NK-92 (cell line): ENCODE results near the gene NBPF11.
"Not testable (repeated sequence)": the region's sequence is repeated elsewhere in the genome, so short reads cannot be mapped to it uniquely, and the experiment has no call there.

Source experiments
- DNase-seq: peaks from one replicate; lab custom pipeline; 2025; ENCODE audit not compliant: unreplicated experiment; lab: John Stamatoyannopoulos, UW

Gene NBPF11

DNA sequence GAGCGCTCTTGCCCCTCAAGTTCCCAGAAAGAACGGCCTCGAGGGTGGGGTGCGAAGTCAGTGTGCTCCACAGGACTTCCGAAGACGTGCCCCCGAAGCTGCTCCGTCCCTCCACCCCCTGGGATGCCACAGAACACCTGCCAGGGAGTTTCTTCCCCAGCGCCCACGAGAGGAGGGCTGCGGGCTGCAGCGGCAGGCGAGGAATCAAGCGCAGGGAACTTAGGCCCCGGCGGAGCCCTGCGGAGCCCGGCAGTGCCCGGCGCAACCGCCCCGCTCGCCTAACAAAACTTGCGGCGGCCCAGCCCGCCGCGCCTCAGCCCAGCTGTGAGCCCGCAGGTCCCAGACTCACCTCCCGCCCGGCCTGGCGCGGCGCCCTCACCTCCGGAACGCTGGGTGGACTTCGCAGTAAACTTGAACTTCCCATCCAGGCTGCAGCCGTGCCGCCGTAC lies 686 bp downstream of the NBPF11 start:
- not testable (repeated sequence) for DNase-seq

DNA sequence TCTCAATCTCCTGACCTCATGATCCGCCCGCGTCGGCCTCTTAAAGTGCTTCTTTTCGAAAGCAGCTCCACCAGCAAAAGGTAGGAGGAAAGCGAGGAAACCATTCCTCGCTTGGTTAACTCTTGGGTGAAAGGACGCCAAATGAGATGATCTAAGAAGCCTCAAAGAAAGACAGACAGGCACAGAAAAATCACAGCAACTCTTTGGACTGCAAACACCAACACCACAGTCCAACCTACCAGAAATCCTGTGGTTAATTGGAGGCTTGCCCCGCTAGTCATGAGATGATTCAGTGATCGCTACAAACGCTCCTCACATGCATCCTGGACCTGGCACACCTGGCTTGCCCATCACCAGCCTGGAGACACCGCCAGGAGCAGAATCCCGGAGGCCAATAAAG lies 1.1 kb downstream of the NBPF11 start:
- not testable (repeated sequence) for DNase-seq

DNA sequence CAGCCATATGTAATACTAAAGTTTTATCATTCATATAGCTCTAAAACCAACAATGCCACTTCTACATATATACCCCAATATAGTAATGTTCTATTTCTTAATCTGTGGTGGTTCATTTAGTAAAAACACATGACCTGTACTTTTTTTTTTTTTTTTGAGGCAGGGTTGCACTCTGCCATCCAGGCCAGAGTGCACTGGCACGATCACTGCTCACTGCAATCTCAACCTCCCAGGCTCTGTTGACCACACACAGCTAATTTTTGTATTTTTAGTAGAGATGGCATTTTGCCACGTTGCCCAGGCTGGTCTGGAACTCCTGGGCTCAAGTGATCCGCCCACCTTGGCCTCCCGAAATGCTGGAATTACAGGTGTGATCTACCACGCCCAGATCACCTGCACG lies 2.1 kb downstream of the NBPF11 start:
- DNase-seq, result not testable (repeated sequence)

DNA sequence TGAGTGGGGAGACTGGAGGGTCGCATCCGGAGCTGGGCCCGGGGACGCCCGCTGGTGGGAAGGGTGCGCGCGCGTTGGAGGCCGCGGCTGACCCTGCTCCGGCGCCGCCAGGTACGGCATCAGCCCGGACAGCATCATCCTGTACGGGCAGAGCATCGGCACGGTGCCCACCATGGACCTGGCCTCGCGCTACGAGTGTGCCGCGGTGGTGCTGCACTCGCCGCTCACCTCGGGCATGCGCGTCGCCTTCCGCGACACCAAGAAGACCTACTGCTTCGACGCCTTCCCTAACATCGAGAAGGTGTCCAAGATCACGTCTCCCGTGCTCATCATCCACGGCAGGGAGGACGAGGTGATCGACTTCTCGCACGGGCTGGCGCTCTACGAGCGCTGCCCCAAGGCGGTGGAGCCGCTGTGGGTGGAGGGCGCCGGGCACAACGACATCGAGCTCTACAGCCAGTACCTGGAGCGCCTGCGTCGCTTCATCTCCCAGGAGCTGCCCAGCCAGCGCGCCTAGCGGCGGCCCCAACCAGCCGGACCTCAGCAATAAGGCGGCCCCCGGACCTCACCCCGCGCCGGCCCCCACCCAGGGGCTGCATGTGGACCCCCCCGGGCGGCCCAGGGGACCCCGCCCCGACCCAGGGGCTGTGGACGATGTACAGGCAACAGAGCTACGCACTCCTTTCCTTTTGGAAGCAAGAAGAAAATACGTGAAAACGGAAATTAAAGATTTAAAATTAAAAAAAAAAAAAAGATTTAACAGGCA lies 2.8 kb downstream of the NBPF11 start:
- not testable (repeated sequence) for DNase-seq

DNA sequence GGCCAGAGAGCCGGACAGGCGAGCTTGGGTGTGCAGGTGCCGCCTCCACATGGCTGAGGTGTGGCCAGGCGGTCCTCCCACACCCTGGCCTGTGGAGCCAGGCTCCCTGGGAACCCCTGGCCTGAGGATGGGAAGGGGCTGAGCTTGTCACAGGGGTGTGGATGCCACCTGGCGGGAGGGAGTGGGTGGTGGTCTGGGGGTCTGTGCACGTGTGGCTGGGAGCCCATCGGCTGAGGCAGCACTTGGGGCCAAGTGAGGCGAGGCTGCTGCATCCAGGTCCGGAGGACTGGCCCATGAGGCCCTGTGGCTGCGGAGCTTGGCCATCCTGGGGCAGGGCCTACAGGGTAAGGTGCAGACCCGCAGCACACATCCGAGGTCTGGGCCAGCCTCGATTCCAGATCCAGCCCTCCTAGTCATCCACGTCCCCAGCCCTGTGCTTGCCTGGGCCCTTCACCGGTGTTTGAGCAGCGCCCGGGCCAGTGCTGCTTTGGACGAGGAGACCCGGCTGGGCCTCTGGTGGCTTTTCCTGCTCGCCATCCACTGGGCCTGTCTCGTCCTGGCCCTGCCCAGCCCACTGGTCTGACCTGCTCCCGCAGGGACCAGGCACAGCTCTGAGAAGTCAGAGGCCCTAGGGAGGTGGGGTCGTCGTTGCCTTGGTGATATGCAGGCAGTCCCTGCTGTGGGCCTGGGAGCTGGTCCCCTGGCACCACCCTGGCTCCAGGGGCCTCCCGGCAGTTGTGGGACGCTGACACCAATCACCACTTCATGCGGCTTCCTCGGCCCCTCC lies 4.8 kb downstream of the NBPF11 start:
- DNase-seq, result not testable (repeated sequence)

DNA sequence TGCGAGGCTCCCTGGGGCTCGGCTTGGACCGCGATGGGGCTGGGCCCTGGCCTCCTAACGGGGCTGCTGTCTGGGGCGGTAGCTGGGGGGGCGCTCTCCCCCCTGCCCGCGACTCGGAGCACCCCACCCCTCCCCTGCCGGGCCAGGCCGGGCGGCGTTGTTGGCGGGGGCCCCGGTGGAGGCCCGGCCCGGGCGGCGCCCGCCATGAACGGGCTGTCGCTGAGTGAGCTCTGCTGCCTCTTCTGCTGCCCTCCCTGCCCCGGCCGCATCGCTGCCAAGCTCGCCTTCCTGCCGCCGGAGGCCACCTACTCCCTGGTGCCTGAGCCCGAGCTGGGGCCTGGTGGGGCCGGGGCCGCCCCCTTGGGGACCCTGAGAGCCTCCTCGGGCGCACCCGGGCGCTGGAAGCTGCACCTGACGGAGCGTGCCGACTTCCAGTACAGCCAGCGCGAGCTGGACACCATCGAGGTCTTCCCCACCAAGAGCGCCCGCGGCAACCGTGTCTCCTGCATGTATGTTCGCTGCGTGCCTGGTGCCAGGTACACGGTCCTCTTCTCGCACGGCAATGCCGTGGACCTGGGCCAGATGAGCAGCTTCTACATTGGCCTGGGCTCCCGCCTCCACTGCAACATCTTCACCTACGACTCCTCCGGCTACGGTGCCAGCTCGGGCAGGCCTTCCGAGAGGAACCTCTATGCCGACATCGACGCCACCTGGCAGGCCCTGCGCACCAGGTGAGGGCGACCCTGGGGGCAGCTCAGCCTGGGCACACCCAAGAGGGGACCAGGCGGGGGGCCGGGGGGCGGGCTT lies 5.7 kb downstream of the NBPF11 start:
- not testable (repeated sequence) for DNase-seq

DNA sequence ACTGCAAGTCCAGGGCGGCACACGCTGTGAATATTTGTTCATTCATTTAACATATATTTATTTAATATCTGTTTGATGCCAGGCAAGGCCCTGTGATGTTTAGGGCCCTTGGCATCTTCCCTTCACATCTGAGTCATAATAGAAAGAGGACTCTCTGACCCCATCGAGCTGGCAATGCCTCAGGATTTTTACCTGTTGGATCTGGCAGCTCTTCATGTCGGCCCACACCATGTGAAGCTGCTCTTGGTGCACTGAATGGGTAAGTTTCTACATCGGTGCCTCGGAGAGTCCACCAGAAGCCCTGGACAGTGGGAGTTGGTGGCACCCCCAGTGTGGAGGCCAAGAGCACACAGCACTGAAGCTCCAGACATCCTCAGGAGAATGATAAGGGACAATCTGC lies 8.9 kb downstream of the NBPF11 start:
- DNase-seq, result not testable (repeated sequence)

DNA sequence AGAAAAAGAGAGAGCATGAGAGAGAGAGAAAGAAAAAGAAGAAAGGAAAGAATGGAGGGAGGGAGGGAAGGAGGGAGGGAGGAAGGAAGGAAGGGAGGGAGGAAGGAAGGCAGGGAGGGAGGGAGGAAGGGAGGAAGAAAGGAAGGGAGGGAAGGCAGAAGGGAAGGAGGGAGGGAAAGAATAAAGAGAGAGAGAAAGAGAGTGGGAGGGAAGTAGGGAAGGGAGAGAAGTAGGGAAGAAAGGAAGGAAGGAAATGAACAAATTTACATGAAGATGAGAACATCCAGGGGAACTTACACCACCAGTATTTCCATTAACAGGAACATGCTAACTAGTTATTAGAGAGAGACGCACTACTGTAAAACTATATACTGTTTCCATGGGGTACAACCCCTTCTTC lies 10.1 kb downstream of the NBPF11 start:
- DNase-seq, result not testable (repeated sequence)

DNA sequence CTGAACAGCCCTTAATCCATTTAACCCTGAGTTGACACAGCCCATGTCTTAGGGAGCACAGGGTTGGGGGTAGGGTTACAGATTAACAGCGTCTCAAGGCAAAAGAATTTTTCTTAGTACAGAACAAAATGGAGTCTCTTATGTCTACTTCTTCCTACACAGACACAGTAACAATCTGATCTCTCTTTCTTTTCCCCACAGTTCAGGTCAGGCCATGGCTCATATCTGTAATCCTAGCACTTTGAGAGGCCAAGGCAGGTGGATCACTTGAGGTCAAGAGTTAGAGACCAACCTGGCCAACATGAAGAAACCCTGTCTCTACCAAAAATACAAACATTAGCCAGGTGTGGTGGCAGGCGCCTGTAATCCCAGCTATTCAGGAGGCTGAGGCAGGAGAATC lies 13.5 kb downstream of the NBPF11 start:
- not testable (repeated sequence) for DNase-seq

DNA sequence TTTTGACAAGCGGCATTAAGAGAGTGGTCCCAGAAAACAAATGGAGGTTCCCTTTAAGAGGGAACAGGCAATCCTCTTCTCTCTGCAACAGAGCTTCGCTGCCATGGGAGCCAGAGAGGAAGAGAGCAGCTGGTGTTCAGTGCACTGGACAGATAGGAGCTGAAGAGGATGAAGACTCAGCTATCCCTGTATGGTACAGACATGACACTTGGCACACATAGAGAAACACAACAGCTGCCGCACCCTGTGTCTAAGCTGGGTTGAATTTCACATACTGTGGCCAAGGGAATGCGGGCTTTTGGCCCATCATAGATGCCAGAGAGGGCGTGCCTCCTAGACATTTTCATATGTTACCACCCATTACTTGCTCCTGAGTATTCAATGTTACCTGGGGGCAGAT lies 29.7 kb downstream of the NBPF11 start:
- DNase-seq, result not testable (repeated sequence)

DNA sequence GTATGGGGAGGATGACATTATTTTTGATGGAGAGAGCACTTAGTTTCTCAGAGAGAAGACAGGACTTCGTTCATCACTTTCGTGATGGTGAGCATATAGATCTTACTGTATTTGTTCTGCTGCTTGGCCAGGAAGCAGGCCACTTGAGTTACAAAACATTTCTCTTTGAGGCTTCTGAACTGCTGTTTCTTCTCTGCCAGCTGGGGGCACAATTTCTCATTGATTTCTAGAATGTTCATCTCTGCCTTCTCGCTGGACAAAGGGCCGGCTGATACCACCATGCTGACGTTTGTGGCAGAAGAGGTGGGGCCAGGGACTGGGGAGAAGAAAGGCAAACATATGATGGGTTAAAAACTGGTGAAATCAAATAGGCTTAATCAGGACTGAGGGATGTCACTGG lies 31.7 kb downstream of the NBPF11 start:
- DNase-seq, result not testable (repeated sequence)

DNA sequence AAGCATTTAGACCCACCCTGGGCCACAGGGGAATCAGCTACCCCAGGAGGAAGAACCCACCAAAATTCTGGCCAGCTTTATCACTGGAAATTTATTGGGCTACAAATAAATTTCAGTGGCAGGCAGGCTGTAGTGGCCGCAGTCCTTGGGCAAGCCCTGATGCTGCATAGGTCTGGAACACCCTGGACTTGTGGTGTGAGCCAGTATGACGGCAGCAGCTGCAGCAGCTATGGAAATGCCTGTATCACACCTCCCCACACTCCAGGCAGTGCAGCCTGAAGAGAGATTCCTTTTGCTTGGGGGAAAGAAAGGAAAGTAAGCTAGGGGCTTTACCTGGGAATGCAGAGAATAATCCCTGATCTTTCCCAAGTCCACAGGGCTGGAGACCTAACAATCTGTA lies 56.3 kb downstream of the NBPF11 start:
- not testable (repeated sequence) for DNase-seq

DNA sequence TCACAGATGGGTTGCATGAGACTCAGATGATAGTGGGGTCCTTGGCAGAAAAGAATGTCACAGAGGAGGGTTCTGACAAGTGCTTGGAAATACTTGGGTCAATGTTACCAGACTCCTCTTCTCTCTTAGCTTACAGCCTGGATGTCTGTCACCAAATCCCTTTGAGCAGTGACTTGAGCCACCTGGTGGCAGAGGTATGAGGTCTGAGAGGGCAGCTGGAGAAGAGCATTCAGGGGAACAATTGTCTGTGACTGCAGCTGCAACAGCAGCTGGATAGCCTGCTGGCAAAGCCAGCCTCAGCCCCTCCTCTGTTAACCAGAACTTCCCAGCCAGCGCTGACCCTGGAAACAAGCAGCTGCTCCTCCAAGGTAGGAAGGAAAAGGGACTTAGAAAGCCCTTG lies 65.9 kb downstream of the NBPF11 start:
- DNase-seq, result not testable (repeated sequence)

DNA sequence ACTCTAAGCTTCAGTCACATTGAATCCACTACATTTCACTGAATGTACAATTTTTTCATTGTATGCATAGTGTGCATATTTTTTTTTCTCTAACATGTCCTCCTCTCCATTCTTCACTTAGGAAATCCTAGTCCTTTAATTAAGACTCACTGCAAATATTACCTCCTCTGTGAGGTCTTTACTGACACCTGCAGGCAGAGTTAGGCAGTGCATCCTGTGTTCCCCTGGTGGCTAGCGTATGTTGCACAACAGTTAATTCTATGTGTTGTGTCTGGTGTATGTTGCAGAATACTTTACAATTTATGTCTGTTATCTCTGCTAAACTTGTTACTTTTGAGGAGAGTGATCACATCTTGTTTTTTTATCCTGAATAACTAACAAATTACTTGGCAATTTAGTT lies 70.9 kb downstream of the NBPF11 start:
- DNase-seq, result not testable (repeated sequence)

DNA sequence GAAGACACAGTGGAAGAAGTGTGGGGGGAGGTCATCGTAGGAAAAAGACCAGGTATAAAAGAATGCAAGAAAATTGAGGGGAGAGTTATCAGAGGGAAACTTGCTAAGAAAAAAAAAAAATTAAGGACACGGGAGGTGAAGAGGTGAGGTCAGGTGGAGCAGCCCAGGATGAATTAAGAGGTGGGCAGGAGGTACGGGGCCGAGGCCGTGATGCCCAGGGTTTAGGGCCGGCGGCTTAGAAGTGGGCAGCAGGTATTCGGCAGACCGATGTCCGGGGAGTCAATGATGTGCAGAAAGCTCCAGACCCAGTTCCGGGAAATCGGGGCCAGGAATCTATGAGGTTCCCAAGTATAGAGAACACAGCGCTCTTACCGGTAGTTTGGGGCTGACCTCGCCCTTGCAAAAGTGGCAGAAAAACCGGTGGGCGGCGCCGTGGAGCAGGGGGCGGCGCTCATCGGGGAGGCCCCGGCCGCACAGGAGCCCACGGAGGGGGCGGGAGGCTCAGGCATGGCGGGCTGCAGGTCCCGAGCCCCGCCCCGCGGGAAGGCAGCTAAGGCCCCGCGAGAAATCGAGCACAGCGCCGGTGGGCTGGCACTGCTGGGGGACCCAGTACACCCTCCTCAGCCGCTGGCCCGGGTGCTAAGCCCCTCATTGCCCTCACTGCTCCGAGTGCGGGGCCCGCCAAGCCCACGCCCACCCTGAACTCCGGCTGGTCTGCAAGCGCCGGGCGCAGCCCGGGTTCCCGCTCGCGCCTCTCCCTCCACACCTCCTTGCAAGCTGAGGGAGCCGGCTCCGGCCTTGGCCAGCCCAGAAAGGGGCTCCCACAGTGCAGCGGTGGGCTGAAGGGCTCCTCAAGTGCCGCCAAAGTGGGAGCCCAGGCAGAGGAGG lies 73.2 kb downstream of the NBPF11 start:
- DNase-seq, result not testable (repeated sequence)

DNA sequence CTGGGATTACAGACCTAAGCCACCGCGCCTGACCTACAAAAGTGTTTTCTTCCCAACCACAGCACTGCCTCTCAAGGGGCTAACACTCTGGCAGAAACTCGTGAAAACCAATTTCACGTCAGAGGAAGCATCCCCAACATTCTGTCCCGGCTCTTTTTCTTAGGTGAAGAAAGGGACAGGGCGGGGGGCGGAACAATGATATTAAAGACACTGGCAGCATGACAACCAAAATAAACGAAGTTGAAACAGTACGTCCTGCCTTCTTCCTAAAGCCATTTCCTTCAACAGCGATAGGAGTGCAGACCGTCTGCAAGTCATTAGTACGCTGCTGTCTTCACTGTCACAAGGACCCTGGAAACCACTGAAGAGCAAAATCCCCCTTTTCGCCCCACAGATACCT lies 74.0 kb downstream of the NBPF11 start:
- not testable (repeated sequence) for DNase-seq

DNA sequence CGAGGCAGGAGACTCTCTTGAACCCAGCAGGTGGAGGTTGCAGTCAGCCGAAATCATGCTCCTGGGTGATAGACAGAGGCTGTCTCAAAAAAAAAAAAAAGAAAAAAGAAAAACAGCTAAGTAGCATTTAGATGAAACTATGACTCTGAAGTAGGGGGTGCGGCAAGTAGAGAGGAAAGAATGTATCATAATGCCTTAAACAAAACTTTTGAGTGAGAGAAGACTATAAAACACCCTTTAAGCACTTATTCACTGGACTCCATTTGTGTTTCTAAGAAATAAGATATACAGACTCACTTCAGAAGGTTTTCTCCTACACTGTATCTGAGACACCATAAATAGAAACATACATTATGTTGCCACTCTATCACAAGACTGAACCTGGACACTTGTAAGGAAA lies 74.6 kb downstream of the NBPF11 start:
- not testable (repeated sequence) for DNase-seq

DNA sequence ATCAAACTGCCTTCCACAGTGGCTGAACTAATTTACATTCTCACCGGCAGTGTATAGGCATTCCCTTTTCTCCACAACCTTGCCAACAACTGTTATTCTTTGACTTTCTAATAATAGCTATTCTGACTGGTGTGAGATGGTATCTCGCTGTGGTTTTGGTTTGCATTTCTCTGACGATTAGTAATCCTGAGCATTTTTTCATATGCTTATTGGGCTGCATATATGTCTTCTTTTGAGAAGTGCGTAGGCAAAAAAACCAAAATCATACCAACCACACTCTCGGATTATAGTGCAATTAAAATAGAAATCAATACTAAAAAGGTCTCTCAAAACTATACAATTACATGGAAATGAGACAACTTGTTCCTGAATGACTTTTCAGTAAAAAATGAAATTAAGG lies 78.7 kb downstream of the NBPF11 start:
- not testable (repeated sequence) for DNase-seq

DNA sequence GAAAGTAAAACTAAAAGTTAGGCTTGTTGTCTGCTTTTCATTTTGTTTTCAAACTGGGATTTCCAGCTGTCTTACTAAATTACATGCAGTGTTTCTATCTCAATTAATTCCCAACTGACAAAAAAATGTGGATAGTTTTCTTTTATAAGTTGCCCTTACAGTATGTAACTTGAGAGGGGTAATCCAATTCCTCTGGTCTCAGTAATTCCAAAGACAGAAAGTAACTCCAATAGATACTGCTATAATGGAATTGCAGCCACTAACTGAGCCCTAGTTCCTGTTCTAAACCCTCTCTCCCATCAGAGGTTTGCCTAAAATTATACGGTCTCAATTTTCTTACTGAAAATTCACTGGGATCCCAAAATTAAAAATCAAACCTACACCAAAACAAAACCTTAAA lies 83.5 kb downstream of the NBPF11 start:
- not testable (repeated sequence) for DNase-seq

DNA sequence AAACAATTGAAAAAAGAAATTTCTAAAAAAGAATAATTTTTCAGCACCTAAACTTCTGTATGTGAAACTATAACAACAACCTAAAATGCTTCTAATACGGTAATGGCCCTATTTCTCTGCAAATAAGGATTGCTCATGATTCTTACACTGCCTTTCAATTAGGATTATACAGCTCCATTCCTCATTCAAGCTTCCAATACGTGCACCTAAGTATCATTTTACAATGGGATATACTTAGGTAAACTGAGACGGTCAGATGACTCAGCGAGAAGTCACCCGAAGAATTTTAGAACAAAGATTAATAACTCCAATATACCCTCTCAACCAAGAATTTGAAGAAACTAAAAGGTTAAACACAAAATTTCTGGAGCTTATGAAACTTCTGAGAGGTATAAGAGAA lies 83.9 kb downstream of the NBPF11 start:
- DNase-seq, result not testable (repeated sequence)
